Karpas-422 (cell line): ENCODE results near the gene CANT1. TPM values are rescaled to one million over a fixed set of nuclear protein-coding genes. Genes with fewer than 3 reads are reported as not detected.
"Not testable (repeated sequence)": the region's sequence is repeated elsewhere in the genome, so short reads cannot be mapped to it uniquely, and the experiment has no call there.

Experiments used
- DNase-seq: peaks from one replicate; pipeline ENCODE4 v3.0.0-alpha.2; 2015
- H2AFZ ChIP-seq: fragments of 200-600 bp; sonication (generic); 2 replicates; pipeline ENCODE4 v1.6.1; 2014; ENCODE audit warnings: antibody characterized with exemption, low read length, mixed read lengths
- H3K27ac ChIP-seq: fragments of 200-600 bp; sonication (generic); 2 replicates; pipeline ENCODE4 v1.5.1; 2014; ENCODE audit warnings: mild to moderate bottlenecking, low read length, moderate library complexity
- H3K27me3 ChIP-seq: fragments of 200-600 bp; sonication (generic); 2 replicates; pipeline ENCODE4 v1.6.1; 2014; ENCODE audit warnings: low read length, mixed read lengths
- H3K36me3 ChIP-seq: fragments of 200-600 bp; sonication (generic); 2 replicates; pipeline ENCODE4 v1.6.1; 2014; ENCODE audit warnings: low read length, mixed read lengths; ENCODE audit not compliant: insufficient read depth
- H3K4me1 ChIP-seq: fragments of 200-600 bp; sonication (generic); 2 replicates; pipeline ENCODE4 v1.6.1; 2014; ENCODE audit warnings: mild to moderate bottlenecking, low read length, mixed read lengths
- H3K4me2 ChIP-seq: fragments of 200-600 bp; sonication (generic); 2 replicates; pipeline ENCODE4 v1.6.1; 2014; ENCODE audit warnings: low read length, low read depth, mild to moderate bottlenecking; ENCODE audit not compliant: poor library complexity, severe bottlenecking
- H3K4me3 ChIP-seq: fragments of 200-600 bp; sonication (generic); 2 replicates; pipeline ENCODE4 v1.5.1; 2014; ENCODE audit warnings: mild to moderate bottlenecking, antibody characterized with exemption, low read length, mixed read lengths
- H3K79me2 ChIP-seq: fragments of 200-600 bp; sonication (generic); 2 replicates; pipeline ENCODE4 v1.6.1; 2014; ENCODE audit warnings: mild to moderate bottlenecking, low read length, mixed read lengths
- H3K9ac ChIP-seq: fragments of 200-600 bp; sonication (generic); 2 replicates; pipeline ENCODE4 v1.6.0; 2014; ENCODE audit warnings: low read length
- H3K9me2 ChIP-seq: fragments of 200-600 bp; sonication (generic), shearing (Covaris generic); replicated peaks from 2 replicates; pipeline ENCODE4 v1.6.0; 2014; ENCODE audit warnings: mild to moderate bottlenecking, low read length, moderate library complexity; ENCODE audit not compliant: insufficient read depth
- H3K9me3 ChIP-seq: fragments of 300-700, 200-600 bp; sonication (generic); 2 replicates; pipeline ENCODE4 v1.6.1; 2014; ENCODE audit warnings: low read length, mixed read lengths
- H4K20me1 ChIP-seq: fragments of 200-600 bp; sonication (generic); 2 replicates; pipeline ENCODE4 v1.6.1; 2014; ENCODE audit warnings: mild to moderate bottlenecking, antibody characterized with exemption, low read length, low read depth; ENCODE audit not compliant: insufficient read depth
- total RNA-seq: library from RNA; depleted of rRNA; stranded (reverse); fragments of >200 nt; shearing (Covaris generic); gene quantifications from 2 replicates; pipeline ENCODE4 v1.2.3, GENCODE V29; 2014; ENCODE audit warnings: low replicate concordance

Gene CANT1
- total RNA-seq, 1 experiment from 2014 or later, result 22.7 TPM

DNA sequence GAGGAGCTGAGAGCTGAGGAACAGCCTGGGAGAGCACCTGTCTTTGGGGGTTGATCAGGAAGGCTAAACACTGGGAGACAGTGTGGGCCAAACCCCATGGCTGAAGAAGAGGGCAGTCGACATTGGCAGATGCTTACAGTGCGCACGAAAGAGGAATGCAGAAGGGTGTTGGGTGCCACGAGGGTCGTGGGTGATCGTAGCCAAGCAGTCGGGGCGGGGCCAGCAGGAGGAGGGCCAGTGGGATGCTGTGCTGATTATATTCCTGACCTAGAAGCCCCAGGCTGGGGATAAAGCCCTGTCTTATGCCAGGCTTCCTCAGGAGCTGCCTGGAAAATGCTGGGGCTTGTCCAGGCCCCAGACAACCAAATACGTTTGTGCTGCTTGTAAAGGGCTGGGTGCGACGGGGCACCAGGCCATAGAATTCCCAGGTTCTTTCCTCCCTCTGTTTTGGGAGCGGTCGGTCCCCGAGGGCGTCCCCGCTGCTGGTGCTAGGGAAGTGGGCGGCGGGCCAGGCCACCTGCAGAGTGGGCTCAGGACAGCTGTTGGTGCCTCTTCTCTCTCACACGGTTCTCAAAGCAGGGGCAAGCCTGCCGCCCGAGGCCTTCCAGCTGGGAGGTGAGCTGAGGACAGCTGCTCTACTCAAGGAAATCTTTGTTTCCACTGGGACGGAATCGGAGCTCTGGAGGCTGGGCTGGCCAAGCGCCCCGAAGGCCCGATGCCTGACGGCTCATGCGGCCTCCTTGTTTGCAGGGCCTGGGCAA, 24.4 kb upstream of the CANT1 start:
- H3K9me3 ChIP-seq, result no peaks in the 10 kb centered on the region
- H3K27ac ChIP-seq, result no peak overlapping the region
- no peak overlapping the region for H3K4me2 ChIP-seq

DNA sequence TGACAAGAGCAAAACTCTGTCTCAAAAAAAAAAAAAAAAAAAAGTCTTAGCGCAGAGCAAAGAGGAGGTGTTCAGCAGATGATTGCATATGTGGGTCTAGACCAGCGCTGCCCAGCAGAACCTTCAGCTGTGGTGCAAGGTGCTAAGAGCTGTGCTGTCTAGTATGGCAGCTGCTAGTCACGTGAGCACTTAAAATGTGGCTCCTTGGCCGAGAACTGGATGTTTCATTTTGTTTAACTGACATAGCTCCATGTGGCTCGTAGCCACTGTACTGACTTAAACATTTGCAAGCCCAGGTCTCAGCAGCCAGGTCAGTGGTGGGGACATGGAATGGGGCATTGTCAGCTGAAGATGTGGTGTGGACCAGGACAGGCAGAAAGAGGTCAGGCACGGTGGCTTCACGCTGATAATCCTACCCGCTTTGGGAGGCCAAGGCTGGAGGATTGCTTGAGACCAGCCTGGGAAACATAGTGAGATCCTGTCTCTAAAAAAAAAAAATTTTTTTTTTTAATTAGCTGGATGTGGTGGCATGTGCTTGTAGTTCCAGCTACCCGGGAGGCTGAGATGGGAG, 23.6 kb upstream of the CANT1 start:
- Histone ChIP-seq H3K36me3 (no peaks in the 10 kb centered on the region), H2AFZ (no peak overlapping the region), H3K4me3 (no peak overlapping the region), H3K4me1 (no peaks in the 10 kb centered on the region), H4K20me1 (no peaks in the 10 kb centered on the region), H3K9me3 (no peaks in the 10 kb centered on the region), H3K27me3 (no peaks in the 10 kb centered on the region), H3K9ac (no peak overlapping the region), H3K9me2 (no peaks in the 10 kb centered on the region), H3K4me2 (no peak overlapping the region), H3K79me2 (no peaks in the 10 kb centered on the region), H3K27ac (no peak overlapping the region)
- no peak for DNase-seq

More for the DNA sequence above, 24.4 kb upstream of the CANT1 start:
- H3K9ac ChIP-seq, result no peak overlapping the region
- no peaks in the 10 kb centered on the region for H3K4me1 ChIP-seq
- H3K27me3 ChIP-seq, result no peaks in the 10 kb centered on the region
- H2AFZ ChIP-seq, result no peak overlapping the region
- H4K20me1 ChIP-seq, result no peaks in the 10 kb centered on the region
- H3K36me3 ChIP-seq, result no peaks in the 10 kb centered on the region
- H3K79me2 ChIP-seq, result no peaks in the 10 kb centered on the region
- no peak overlapping the region for H3K4me3 ChIP-seq
- H3K9me2 ChIP-seq, result no peaks in the 10 kb centered on the region
- DNase-seq, result no peak

DNA sequence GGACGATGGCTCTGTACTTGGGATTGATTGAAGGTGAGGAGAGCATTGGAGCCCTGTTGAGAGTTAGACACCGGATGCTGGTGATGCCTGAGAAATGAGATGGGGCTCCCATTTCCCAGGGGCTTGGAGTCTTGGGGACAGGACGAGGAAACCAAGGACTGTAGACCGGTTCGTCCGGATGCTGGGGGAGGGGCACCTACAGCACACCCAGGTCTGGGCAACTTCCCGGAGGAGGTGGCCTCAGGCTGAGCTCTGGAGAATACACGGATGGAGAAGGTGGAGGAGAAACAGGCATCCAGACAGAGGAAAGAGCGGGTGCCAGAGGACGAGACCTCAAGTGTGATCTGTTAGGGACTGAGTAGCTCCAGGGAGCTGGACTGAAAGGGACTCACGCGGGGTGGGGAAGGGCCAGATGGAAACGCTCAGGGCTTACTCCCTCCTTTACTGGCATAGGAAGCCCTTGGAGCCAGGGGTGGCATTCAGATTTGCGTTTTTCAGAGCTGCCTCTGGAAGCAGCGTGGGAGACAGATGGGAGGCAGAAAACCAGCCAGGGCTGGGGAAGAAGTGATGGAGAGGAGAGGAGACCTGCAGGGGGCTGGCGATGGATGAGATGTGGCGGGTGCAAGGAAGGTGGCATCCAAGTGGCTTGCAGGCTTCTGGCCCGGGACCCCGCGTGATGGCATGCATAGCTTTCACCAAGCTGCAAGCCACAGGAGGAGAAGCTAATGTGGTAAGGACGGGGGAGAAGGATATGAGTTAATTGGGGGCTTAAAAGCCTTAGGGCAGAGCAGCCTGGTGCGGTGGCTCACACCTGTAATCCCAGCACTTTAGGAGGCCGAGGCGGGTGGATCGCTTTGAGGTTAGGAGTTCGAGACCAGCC, 22.7 kb upstream of the CANT1 start:
- Histone ChIP-seq H3K9me2 (no peaks in the 10 kb centered on the region), H3K27ac (no peak overlapping the region), H3K4me2 (no peak overlapping the region), H3K9me3 (no peaks in the 10 kb centered on the region), H3K4me3 (no peak overlapping the region), H3K4me1 (no peaks in the 10 kb centered on the region), H2AFZ (no peak overlapping the region), H4K20me1 (no peaks in the 10 kb centered on the region), H3K9ac (no peak overlapping the region), H3K79me2 (no peaks in the 10 kb centered on the region), H3K27me3 (no peaks in the 10 kb centered on the region), H3K36me3 (no peaks in the 10 kb centered on the region)
- DNase-seq, result no peak

DNA sequence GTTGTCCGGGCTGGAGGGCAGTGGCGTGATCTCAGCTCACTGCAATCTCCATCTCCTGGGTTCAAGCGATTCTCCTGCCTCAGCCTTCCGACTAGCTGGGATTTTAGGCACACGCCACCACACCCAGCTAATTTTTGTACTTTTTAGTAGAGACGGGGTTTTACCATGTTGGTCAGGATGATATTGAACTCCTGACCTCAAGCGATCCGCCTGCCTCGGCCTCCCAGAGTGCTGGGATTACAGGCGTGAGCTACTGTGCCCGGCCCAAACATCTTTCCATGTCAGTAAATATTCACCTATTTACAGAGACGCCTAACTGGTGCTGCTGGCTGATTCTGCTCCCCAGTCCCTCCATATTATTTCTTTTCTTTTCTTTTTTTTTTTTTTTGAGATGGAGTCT, 21.1 kb upstream of the CANT1 start:
- H4K20me1 ChIP-seq, H3K9me3 ChIP-seq, H3K9ac ChIP-seq, H3K27ac ChIP-seq, DNase-seq, H3K36me3 ChIP-seq, H3K9me2 ChIP-seq, H3K4me2 ChIP-seq, H3K4me3 ChIP-seq, H3K79me2 ChIP-seq, H3K4me1 ChIP-seq, H2AFZ ChIP-seq, H3K27me3 ChIP-seq: not testable (repeated sequence)

DNA sequence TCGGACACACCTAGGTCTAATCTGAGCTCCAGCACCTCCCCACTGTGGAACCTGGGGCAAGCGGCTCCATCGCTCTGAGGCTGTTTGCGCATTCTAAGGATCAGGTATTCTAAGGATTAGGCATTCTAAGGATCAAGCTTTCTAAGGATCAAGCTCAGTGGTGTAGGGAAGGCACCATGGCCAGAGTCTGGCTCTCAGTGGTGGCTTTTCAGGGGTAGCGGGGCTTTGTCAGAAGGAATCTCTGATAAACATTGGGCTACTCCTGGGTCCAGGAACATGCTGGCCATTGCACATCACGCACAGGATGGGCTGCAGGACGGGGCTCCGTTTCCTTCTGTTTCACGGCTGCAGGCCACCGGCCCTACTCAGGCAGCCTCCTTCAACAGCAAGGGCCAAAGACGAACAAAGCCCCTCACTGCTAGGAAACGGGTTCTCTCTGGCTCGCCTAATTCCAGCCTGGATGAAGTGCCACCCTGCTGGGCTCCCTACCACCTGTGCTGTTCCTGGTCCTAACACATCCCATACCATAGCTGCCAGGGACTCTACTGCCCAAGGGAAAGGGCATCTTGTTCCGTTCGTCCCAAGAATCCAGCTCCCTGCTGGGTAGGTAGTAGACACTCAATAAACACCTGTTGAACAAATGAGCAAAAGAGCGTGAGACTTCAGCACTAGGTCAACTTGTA, 19.9 kb upstream of the CANT1 start:
- no peaks in the 10 kb centered on the region for H4K20me1 ChIP-seq
- no peaks in the 10 kb centered on the region for H3K4me1 ChIP-seq
- H3K27me3 ChIP-seq, result no peaks in the 10 kb centered on the region
- no peak for DNase-seq
- H3K36me3 ChIP-seq, result no peaks in the 10 kb centered on the region
- no peak overlapping the region for H3K9ac ChIP-seq
- no peaks in the 10 kb centered on the region for H3K9me2 ChIP-seq
- H3K9me3 ChIP-seq, result no peaks in the 10 kb centered on the region
- H3K4me2 ChIP-seq, result no peak overlapping the region
- H3K27ac ChIP-seq, result no peak overlapping the region
- no peaks in the 10 kb centered on the region for H3K79me2 ChIP-seq
- H3K4me3 ChIP-seq, result no peak overlapping the region
- no peak overlapping the region for H2AFZ ChIP-seq

DNA sequence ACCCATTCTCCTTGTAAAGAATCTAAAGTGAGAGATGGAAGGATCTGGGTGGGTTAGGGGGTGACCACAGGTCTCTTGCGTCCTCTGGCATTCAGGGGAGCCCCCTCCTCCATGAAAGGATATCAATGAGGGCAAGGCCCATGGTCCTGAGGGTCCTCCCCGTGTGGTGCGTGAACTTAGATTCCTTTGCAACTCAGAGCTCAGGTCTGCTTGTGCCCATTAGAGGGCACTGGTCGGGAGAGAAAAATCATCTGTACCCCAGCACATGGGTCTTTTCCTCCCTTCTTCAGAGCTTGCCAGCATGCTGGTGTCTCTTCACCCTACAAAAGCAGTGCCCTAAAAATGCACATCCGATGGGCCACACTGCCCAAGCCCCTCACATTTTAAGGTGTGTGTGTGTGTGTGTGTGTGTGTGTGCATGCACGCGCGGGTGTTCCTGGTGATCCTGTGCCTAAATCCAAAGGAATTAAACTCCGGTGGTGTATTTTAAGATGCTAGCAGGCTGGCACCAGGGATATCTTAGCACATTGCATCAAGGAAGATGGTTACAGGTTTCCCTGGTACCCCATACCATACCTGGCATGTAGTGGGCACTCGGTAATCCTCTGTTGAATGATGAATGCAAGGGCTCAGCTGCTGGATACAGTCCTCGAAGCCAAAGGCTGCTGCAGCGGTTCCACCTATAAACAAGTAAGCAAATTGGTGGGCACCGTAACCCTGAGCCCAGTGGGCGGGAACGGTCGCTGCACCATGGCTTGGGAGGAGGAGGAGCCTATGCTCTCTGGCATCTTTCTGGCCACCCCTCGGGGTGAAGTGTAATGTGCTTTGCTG, 19.1 kb upstream of the CANT1 start:
- Histone ChIP-seq H3K27me3 (no peaks in the 10 kb centered on the region), H3K36me3 (no peaks in the 10 kb centered on the region), H3K79me2 (no peaks in the 10 kb centered on the region), H3K4me2 (no peak overlapping the region), H2AFZ (no peak overlapping the region), H3K9ac (no peak overlapping the region), H3K9me2 (no peaks in the 10 kb centered on the region), H3K4me3 (no peak overlapping the region), H4K20me1 (no peaks in the 10 kb centered on the region), H3K27ac (no peak overlapping the region), H3K4me1 (no peaks in the 10 kb centered on the region), H3K9me3 (no peaks in the 10 kb centered on the region)
- no peak for DNase-seq

DNA sequence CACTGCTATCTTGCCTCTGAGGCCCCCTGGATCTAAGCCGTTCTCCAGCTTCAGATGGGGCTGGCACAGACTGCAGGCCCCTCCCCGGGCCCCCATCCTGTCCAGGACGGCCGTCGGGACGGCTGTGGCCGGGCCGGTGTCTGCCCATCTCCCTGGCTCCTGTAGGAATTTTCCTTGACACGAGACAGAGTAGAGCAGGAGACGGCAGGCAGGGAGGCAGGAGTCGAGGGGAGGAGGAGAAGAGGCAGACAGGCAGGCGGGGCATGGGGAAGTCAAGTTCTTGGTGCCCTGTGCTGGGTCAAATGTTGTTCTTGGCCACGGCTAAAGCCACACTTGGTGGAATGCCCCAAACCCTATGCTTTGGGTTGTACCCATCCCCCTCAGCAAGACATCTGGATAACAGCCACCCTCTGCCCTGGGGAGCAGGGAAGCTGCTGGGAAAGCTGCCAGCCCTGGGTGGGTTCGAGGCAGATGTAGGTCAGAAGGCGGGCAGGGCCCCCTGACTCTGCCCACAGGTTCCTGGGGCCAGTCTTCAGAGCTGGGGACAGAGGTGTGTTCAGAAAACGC, 18.4 kb upstream of the CANT1 start:
- Histone ChIP-seq H3K9me2 (no peaks in the 10 kb centered on the region), H3K36me3 (no peaks in the 10 kb centered on the region), H3K4me2 (no peak overlapping the region), H3K9me3 (no peaks in the 10 kb centered on the region), H3K27ac (no peak overlapping the region), H4K20me1 (no peaks in the 10 kb centered on the region), H3K27me3 (no peaks in the 10 kb centered on the region), H3K79me2 (no peaks in the 10 kb centered on the region), H2AFZ (no peak overlapping the region), H3K4me3 (no peak overlapping the region), H3K4me1 (no peaks in the 10 kb centered on the region), H3K9ac (no peak overlapping the region)
- no peak for DNase-seq
